Measurements from ENCODE around the gene CACNA1C.
"Not testable (repeated sequence)": the region's sequence is repeated elsewhere in the genome, so short reads cannot be mapped to it uniquely, and the experiment has no call there.

The CACNA1C gene

GRCh38 chr12:2074792-2075191 lies 22.0 kb downstream of the CACNA1C start:
- in situ Hi-C loops (cut with HindIII; ENCODE audit: low sequenced_read_pairs): no loop called here

- in situ Hi-C loops (cut with HindIII; ENCODE audit: low sequenced_read_pairs): no loop called here
Measured at GRCh38 chr12:2075508-2076195, 22.9 kb downstream of the CACNA1C start.

- in situ Hi-C loops (cut with HindIII; ENCODE audit: low sequenced_read_pairs): no loop called here
Measured at GRCh38 chr12:2076196-2076570, 23.4 kb downstream of the CACNA1C start.

- in situ Hi-C loops (cut with HindIII; ENCODE audit: low sequenced_read_pairs): no loop called here
Measured at GRCh38 chr12:2076728-2077127, 23.9 kb downstream of the CACNA1C start.

- in situ Hi-C loops (cut with HindIII; ENCODE audit: low sequenced_read_pairs): no loop called here
Measured at GRCh38 chr12:2080604-2081003, 27.8 kb downstream of the CACNA1C start.

- in situ Hi-C loops (cut with HindIII; ENCODE audit: low sequenced_read_pairs): no loop called here
Measured at GRCh38 chr12:2082321-2082720, 29.5 kb downstream of the CACNA1C start.

GRCh38 chr12:2083008-2083407 lies 30.2 kb downstream of the CACNA1C start:
- in situ Hi-C loops (cut with HindIII; ENCODE audit: low sequenced_read_pairs): no loop called here

GRCh38 chr12:2083561-2083960 lies 30.8 kb downstream of the CACNA1C start:
- in situ Hi-C loops (cut with HindIII; ENCODE audit: low sequenced_read_pairs): no loop called here

GRCh38 chr12:2084553-2085296 lies 31.9 kb downstream of the CACNA1C start:
- in situ Hi-C loops (cut with HindIII; ENCODE audit: low sequenced_read_pairs): no loop called here

- in situ Hi-C loops (cut with HindIII; ENCODE audit: low sequenced_read_pairs): no loop called here
Measured at GRCh38 chr12:2092354-2092753, 39.6 kb downstream of the CACNA1C start.

- in situ Hi-C loops (cut with HindIII; ENCODE audit: low sequenced_read_pairs): no loop called here
Measured at GRCh38 chr12:2092890-2093289, 40.1 kb downstream of the CACNA1C start.

GRCh38 chr12:2094597-2094996 lies 41.8 kb downstream of the CACNA1C start:
- in situ Hi-C loops (cut with HindIII; ENCODE audit: low sequenced_read_pairs): no loop called here

- in situ Hi-C loops (cut with HindIII; ENCODE audit: low sequenced_read_pairs): no loop called here
Measured at GRCh38 chr12:2095878-2096277, 43.1 kb downstream of the CACNA1C start.

GRCh38 chr12:2097617-2098016 lies 44.8 kb downstream of the CACNA1C start:
- in situ Hi-C loops (cut with HindIII; ENCODE audit: low sequenced_read_pairs): no loop called here

GRCh38 chr12:2098852-2099251 lies 46.1 kb downstream of the CACNA1C start:
- in situ Hi-C loops (cut with HindIII; ENCODE audit: low sequenced_read_pairs): no loop called here

GRCh38 chr12:2099595-2099994 lies 46.8 kb downstream of the CACNA1C start:
- in situ Hi-C loops (cut with HindIII; ENCODE audit: low sequenced_read_pairs): no loop called here

- in situ Hi-C loops (cut with HindIII; ENCODE audit: low sequenced_read_pairs): no loop called here
Measured at GRCh38 chr12:2101359-2101758, 48.6 kb downstream of the CACNA1C start.

GRCh38 chr12:2101771-2102170 lies 49.0 kb downstream of the CACNA1C start:
- in situ Hi-C loops (cut with HindIII; ENCODE audit: low sequenced_read_pairs): no loop called here

GRCh38 chr12:2102736-2103135 lies 49.9 kb downstream of the CACNA1C start:
- in situ Hi-C loops (cut with HindIII; ENCODE audit: low sequenced_read_pairs): not testable (repeated sequence)

- in situ Hi-C loops (cut with HindIII; ENCODE audit: low sequenced_read_pairs): not testable (repeated sequence)
Measured at GRCh38 chr12:2105387-2105786, 52.6 kb downstream of the CACNA1C start.

- in situ Hi-C loops (cut with HindIII; ENCODE audit: low sequenced_read_pairs): no loop called here
Measured at GRCh38 chr12:2108166-2108565, 55.4 kb downstream of the CACNA1C start.

GRCh38 chr12:2108975-2109671 lies 56.3 kb downstream of the CACNA1C start:
- in situ Hi-C loops (cut with HindIII; ENCODE audit: low sequenced_read_pairs): no loop called here
